Measurements from ENCODE around the gene FABP1.
A peak's percentile ranks its signal among the peaks of the same experiment; 100 is the strongest.

The FABP1 gene

DNA sequence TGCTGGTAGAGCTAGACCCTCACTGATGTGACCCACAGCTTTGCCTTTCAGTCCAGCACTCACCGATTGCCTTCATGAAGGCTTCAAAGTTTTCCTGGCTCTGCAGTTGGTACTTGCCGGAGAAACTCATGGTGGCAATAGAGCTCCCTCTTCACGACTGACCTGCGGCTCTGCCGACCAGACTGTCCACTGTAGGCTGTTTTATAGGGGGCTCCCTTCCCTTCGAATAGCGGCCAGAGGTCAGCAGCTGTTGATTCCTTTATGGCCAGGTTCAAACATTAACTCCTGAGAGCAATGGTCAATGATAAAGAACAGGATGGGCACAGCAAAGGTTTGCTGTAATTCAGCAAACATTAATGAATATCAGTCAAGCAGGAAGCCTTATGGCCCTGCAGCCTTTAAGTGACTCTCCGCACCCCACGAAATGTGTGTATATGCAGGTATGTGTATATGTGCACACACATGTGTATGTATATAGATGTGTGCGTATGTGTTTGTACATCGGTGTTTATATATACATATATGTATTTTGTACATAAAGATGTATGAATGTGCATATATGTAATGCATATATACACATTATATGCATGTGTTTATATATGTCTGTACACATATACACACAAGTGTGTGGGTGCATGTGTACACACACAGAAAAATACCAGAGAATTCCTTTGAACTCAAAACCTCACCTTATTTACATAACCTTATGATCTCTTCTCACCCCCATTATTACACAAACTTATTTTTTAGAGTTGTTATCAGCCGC lies at the start of gene FABP1:
Gene FABP1, minus strand, starts transcription at position 175 of the 766 bp plus-strand sequence. Its CDS starts 45 bp downstream, at position 130.
- DNase-seq (ENCODE audit: low read depth in 2 of 2), result no peak

DNA sequence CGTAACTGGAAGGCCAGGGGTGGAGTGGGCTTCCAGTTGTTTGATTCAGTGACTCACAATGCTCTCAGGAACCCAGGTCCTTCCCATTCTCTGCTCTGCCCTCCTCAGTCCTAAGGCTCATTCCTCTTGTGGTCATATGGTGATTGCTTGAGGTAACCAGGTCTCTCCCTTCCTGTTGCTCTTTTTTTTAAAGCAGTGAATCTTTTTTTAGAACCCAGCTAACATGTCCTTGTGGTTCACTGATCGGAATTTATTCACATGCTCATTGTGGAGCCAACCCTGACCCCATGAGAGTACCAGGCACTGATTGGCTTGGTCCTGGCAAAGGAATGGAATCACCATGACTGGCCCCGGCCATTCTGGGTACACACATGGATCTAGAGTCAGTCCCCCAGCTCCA lies 49.7 kb upstream of the FABP1 start:
- DNase-seq (ENCODE audit: low read depth in 2 of 2), result no peak

DNA sequence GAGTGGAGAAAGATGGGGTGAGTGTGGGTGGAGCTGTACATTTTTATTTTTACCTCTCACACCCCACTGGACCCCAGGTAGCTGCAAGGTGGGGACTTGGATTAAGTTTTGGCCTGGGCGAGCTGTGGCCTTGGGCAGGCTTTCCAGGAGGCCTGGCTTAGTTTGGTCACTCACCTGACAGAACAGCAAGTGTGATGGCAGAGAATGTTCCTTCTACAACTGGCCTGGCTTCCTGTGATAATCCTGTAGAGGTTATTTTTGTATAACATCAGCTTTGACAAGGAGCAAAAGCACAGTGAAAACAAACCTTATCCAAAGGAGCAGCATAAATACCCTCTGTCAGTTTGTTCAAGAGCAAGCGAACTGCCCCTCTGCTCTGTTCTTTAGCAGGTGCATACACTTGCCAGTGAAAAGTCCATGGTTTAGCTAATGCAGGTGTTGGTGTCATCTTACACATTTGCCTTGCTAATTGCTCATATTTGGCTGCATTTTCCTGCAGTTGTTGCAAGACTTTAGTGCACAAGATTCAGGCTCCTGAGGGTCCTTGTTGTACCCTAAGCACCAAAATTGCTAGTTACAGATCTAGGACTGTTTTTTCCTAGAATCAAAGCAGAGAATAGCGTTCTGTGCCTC lies 48.6 kb upstream of the FABP1 start:
- DNase-seq (ENCODE audit: low read depth in 2 of 2), result no peak

DNA sequence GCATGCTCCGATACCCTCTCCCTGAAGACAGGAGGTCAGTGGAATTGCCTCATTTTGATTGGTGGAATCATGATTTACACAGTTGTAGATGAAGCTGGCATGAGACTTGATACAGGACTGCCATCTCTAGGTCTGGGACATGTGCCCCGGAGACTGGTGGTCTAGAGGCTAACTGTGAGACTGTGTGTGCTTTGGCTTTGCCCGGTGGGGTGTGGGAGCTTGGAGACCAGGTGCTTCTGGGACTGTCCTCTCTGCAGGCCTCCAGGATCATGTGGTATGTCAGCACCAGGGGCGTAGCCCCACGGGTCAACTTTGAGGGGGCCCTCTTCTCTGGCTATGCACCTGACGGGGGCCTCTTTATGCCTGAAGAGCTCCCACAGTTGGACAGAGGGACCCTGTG lies 45.0 kb upstream of the FABP1 start:
- DNase-seq (ENCODE audit: low read depth in 2 of 2), result no peak

DNA sequence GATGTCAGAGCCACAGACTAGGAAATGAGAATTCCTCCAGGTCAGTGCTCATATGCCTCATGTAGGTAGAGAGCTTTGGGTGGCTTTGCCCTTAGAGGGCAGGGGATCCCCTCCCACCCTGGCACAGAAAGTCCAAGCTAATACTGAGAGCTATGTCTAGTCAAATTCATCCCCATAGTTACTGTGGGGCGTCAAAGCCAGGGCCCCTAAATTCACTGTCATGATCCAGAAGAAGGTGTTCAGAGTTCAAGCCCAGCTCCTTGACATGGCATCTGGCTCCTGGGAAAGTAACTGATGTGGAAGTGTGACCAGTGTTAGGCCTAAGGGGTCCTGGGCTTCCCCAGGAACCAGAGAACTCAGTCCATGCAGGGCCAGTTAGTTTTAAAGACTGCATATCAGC lies 44.1 kb upstream of the FABP1 start:
- no peak for DNase-seq (ENCODE audit: low read depth in 2 of 2)

DNA sequence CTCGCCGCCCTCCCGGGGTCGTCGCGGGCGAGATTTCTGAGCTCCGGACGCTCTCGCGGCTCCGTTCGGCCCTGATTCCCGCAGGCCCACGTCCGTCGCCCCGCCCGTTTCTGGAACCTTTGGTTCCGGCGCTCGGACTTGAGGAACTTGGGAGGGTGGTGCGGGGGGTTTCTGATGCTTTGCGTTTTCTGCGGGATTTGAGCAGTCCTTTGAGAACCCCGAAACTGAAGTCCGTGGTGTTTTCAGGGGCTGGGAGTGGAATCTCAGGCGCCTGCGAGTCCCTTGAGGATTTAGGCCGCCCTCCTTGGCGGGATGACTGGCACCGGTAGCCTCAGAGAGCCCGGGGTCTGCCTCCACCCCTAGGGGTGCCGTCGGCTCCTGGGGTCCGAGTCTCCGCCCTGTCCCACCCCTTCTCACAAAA lies 42.6 kb upstream of the FABP1 start:
- DNase-seq (ENCODE audit: low read depth in 2 of 2), result no peak

DNA sequence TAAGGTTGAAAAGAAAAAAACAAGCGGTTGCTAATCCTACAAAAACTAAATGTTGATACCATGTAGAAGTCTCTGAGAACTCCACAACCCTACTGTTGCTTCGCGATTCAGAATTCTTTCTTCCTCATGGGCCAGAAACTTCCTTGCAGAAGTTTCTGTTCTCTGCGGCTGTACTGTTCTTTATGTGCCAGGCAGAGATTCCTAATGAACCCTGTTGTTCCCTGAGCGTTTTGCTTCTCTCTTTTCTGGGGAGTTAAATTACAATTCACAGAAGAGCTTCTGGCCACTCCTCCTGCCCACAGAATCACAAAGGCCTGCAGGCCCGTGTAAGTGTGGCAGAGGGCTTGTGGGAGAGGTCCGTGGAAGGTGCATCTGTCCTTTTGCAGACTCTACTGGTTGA lies 40.5 kb upstream of the FABP1 start:
- DNase-seq (ENCODE audit: low read depth in 2 of 2), result no peak

DNA sequence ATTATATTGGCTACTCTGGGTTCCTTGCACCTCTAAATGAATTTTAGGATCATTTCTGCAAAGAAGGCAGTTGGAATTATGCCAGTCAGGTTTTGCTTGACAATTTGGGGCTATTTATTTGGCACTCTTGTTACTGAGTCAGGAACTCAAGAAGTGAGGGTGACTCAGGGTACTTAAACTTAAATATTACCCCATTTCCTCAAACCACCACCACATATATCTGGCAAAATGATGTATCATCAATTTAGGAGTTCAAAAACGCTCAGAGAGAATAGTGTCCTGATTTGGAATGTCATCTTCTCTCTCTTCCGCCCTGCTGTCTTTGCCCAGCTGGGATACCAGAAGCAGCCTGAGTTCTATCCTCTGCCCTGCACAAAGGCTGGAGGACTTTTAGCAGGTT lies 39.9 kb upstream of the FABP1 start:
- DNase-seq (ENCODE audit: low read depth in 2 of 2), result no peak

DNA sequence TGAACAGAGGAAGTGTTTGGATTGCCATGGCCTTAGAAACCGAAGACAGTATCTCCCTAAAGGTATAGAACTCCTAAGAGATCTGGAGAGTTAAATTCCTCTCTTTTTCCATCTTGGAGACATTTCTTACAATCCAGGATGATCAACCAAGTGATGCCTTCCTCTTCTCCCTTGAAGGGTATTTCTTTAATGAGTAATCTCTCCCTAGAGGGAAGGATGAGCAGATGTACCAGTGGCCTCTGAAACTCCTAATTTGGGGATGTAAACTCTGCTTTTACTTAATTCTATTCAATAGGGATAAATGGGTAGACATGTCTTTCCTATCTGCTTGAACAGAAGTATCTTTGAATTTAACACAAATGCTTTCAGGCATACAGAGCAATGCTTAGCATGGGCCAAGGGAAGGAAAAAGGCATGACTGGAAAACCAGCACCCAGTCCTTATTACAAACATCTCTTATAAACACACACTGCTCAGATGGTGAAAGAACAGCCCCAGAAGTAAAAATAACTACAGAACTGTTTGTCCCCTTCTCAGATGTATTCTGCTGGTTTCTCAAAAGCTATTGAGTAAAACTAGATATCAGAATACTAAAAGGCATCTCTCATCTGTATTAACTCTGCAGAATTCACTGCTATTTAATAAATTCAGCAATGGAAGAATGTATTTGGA lies 37.6 kb upstream of the FABP1 start:
- DNase-seq (ENCODE audit: low read depth in 2 of 2), result no peak

DNA sequence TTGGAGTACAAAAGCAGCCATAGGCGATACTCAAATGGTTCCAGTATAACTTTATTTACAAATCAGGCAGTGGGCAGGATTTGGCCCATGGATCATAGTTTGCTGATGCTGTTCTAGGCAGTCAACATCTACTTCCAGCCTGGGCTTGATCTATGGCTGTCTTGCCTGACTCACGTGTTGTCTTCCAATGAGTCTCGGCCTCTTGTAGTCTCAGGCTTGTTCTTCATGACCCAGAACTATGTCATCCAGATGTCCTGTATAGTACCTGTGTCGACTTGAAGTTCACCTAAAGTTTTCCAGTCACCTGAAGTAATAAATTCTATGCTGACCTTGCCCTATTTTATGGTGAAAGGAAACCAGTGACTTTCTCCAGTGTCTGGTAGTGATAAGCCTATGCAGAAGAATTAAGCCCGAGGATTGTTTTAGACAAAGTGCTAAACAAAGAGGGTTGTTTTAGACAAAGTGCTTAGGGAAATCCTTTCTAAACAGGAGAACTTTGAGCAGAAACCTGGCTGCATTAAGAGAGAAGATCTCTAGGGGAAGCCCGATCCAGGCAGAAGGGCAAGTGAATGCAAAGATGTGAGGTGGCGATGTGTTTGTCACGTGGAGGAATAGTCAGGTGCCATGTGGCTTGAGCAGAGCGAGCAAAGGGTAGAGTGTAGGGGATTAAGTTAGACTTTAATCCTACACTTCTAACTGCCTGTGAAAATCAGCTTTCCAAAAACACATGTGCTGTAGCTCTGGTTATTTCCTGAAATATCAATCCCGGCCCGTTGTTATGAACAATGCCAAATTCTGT lies 33.8 kb upstream of the FABP1 start:
- no peak for DNase-seq (ENCODE audit: low read depth in 2 of 2)

DNA sequence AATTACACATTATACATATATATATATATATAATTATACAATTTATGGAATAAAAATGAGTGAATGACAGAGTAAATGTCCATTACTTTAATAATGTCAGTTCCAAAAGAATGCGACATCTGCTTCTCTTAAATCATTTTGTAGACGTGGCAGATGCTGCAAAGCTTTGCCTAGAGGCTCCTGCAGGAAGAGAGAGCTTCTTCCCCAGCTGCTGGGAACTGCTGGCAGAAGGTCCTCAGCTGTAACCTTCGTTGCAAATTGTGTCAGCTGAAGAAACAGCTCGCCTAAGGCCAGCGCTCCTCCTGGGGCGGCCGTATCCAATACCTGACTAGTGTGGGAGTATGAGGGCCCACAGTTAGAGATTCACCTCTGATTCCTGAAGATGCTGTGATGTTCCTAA lies 32.7 kb upstream of the FABP1 start:
- no peak for DNase-seq (ENCODE audit: low read depth in 2 of 2)

DNA sequence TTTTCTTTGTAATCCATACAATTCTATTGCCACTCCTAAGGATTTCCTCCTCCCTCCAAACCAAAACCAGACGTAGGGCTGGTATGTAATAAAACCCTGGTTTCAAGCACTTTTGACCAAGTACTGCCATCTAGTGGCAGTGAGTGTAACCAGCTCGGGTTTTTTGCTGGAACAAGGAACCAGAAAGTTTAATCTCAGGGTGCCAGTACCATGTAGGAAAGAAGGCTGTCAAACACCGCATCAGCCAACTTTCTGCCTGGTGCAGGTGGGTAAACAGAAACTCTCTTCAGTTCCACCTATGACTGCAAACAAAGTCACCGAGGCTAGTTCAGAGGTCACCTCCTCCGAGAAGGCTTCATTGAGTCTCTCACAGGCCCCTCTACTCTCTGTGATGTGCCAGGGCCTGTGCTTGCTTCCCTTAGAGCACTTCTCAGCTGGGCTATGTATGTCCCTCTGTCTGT lies 32.1 kb upstream of the FABP1 start:
- peak in 1 of 2 donors; percentile 28 for DNase-seq (ENCODE audit: low read depth in 2 of 2)

DNA sequence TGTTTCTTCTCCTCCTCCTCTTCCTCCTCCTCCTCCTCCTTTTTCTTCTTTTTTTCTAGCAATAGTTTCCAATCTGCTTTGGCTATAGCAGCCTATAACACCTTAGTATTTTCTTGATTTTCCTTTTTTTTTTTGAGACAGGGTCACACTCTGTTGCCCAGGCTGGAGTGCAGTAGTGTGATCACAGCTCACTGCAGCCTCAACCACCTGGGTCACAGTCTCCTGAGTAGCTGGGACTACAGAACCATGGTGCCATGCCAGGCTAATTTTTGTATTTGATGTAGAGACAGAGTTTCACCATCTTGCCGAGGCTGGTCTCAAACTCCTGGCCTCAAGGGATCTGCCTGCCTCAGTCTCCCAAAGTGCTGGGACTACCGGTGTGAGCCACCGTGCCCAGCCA lies 31.6 kb upstream of the FABP1 start:
- no peak for DNase-seq (ENCODE audit: low read depth in 2 of 2)

DNA sequence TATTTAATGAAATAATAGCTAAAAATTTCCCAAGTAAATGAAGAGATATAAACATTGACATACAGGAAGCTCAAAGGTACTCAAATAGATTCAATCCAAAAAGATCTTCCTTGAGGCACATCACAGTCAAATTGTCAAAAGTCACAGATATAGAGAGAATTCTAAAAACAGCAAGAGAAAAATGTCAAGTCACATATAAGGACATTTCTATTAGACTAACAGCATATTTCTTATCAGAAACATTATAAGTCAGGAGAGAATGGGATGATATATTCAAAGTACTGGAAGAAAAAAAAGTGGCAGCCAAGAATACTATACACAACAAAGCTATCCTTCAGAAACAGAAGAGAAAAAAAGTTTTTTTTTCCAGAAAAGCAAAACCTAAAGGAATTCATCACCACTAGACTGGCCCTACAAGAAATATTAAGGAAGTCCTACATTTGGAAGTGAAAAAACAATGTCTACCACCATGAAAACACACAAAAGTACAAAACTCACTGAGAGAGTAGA lies 21.1 kb upstream of the FABP1 start:
- DNase-seq (ENCODE audit: low read depth in 2 of 2), result no peak

DNA sequence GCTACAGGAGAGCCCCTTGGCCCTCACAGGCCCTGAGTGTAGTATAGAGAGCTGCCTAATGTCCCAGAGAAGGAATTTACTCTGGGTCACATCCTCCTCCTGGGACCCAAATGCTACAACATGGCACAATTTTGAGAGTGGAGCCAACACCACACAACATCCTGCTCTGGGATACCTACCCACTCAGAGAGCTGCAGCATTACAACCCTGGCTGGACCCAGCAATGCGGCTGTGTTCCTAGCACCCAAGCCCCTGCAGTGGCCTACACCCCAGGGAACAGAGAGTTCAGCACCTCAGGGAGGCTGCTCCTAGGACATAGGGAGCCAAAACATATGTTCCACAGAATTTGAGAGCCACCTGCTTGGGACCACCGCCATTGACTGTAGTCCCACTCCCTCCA lies 19.3 kb upstream of the FABP1 start:
- no peak for DNase-seq (ENCODE audit: low read depth in 2 of 2)

DNA sequence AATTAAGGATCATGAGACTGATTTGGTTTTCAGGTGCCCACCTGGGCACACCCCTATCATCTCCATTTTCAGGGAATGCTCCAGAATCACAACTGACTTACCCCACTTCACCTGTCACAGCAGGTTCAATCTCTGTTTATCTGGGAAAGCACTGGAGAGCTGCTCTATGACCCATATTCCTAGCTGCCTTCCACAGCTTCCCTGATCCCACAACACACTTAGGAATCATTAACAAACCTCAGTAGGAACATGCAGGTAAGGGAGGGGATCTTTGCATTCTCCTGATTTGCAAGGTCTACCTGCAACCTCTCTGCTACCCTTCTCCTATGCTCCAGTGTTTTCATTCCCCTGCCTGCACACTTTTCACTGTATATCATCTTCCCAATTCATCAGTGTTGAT lies 18.7 kb upstream of the FABP1 start:
- DNase-seq (ENCODE audit: low read depth in 2 of 2), result no peak

DNA sequence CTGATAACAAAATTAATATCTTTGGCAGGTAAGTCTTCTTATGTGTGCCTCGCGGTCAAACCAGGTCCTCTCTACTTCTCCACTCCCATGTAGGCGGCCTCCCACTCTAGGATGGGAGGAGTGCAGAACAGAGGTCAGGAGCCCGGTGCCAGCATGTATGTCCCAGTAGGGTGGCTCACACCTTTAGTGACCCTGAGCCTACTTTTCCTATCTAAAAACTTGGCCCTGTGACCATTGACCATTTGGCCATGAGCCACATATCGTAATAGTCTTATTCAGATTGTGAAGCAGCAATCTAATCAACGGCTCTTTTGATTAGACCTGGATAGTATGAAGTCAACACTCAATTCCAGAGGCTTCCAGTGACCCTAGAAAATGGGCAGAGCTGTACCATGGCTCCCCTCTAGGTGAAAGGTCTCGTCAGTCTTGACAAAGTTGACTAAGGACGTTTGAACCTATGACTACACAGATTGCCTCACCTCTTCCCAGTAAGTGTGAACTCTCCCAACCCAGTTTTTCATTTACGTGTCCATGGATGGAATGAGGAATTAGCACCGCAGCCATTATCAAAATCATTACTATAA lies 17.1 kb upstream of the FABP1 start:
- no peak for DNase-seq (ENCODE audit: low read depth in 2 of 2)

DNA sequence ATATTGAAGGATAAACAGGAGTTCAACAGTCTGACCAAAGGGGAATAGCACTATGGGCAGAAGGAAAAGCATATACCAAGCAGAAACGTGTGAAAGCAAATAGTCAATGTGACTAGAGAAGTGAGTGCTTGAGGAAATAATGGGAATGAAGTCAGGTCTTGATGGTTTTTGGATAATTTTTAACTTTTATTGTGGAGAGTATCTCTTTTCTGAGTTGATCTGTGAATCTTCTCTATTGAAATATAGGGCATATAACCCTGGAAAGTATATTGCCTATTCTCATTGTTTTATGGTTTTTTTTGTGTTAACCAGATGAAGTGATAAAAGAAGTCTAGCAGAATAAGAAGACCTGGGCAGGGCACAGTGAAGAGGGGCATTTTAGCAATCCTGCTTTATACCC lies 16.4 kb upstream of the FABP1 start:
- no peak for DNase-seq (ENCODE audit: low read depth in 2 of 2)

DNA sequence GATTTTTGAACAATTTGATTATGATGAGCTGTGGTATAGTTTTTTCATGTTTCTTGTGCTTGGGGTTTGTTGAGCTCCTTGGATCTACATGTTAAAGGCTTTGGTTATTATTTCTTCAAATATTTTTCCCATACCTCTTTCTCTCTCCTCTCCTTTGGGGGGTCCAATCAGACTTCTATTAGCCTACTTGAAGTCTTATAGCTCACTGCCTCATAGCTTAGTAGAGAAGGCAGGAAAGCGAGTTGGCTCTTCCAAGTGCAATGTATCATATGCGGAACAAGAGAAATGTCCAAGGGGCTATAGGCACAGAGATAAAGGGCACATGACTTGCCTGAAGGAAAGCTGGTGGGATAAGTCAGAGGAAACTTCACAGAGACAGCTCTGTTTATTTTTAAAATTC lies 14.1 kb upstream of the FABP1 start:
- no peak for DNase-seq (ENCODE audit: low read depth in 2 of 2)

DNA sequence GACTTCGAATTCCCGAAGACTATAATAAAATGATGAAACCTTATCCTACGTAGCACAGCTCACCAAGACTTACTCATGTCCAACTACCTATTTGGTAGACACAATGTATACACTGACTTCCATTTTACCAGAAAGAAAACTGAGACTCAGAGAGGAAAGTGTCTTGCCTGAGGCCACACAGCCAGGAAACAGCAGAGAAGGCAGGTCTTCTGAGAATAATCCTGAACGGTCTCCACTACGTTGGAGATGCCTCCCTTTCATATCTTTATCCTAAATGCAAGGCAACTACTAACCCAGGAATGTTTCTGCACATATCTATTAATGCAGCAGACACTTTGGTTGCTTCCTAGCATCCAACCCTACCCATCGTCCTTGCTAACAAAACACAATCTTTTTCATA lies 11.9 kb upstream of the FABP1 start:
- DNase-seq (ENCODE audit: low read depth in 2 of 2), result no peak

DNA sequence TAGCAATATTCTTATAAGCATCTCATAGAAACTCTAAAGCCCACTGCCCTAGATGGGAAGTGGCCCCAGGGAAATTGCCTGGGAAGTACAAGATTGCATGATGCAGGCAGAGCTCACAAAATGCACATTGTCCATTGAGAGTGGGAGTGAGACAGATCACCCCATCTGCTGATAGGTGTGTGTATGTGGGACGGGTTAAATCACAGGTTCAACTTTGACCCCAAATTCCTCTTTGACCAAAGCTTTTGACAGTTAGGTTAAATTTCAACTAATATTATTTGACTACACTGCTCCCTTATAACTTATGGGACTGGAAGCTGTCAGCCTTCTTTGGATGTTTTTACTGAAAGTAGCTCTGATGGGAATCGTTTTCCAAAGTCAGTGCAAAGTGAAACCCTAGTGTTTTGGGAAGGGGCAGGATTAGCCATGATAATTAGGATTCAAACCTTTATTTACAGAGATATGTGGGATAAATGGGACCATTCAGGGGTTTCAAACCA lies 11.4 kb upstream of the FABP1 start:
- DNase-seq (ENCODE audit: low read depth in 2 of 2), result no peak
